GM19324 (cell line): Measurements from ENCODE around the gene SLC9B2.
A peak's percentile ranks its signal among the peaks of the same experiment; 100 is the strongest.

Experiments
- ATAC-seq: cut with Tn5 transposase; IDR thresholded peaks from one replicate; pipeline ENCODE4 v1.9.1; 2021; ENCODE audit warnings: mild to moderate bottlenecking, moderate library complexity; ENCODE audit not compliant: unreplicated experiment, low FRiP score

SLC9B2 gene

DNA sequence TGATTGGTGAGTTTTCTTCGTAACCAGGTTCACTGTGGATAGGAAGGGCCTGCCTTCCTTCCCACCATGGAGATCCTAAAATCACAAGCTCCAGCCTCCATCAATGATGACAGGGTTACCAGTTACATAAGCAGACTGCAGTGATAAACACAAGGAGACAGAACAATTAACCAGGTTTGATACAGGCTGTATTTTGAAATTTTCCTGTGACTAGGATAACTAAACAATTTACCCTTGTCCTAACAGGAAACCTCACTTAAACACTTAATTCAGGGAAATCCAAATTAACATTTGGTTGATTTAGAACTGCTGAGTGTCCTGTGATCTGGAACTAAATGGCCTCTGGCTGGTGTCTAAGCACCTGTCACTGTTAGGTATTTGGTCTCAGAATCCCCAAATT is 3.1 kb upstream of the SLC9B2 start:
- no peak for ATAC-seq

DNA sequence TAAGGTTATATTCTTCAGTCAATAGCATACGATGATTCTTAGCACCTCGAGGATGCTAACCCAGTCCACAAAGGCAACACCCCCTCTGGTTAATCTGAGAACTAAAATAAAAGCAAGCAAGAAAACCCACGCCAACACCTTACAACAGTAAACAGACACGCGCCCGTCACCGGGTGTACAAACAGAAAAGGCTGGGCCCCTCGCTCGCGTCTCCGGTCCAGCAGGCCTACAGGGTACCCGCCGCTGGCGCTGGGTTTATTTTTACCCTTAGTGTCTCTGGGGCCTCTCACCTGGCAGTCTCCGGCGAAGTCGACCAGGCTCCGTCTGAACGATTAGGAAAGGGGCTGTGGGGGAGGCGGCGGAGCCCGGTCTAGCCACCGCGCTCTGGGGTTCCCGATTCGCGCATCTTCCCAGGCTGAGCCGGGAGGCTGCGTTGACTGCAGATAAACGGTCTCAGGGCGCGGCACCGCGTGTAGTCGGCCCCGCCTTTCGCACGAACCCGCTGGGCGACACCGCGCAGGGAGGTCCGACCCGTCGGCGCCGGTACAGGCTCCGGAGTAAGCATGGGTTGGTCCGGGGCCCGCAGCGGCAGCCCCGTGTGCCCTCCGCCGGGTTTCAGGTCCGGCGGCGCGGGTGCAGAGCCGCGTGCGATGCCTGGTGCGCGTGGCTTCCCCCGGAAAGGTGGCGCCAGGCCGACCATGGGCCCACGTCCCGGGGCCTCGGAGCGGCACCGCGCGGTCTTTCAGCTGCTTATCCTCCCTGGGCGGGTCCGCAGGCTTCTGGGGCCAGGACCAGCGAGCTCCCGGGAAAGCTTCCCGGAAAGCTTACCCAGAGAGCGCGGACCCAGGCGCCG is 441 bp downstream of the SLC9B2 start:
- ATAC-seq = peak; percentile 74

DNA sequence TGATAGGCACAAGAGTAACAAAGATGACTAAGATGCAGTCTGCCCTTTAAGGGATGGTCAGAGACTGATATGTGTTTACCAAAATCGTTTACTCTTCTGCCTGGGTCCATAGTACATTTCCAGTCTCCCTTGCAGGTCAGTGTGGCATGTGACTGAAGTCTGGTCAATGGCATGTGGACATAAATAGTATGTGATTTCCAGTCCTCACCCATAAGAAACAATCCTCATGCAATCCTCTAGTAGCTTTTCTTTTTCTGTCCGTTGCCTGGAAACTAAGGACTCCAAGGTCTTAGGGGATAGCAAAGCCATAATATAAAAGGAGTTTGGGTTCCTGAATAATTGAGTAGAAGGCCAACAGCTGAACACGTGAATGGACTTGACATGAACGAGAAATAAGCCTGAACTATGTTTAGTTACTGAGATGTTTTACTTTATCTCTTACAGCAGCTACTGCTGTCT is 1.1 kb downstream of the SLC9B2 start:
- ATAC-seq = no peak

- peak; percentile 32 for ATAC-seq
Observed at GRCh38 chr4:103074744-103075434, 1.7 kb downstream of the SLC9B2 start.

- ATAC-seq = no peak
Observed at GRCh38 chr4:103073792-103074438, 2.6 kb downstream of the SLC9B2 start.

- no peak for ATAC-seq
Observed at GRCh38 chr4:103067841-103068547, 8.6 kb downstream of the SLC9B2 start.

- no peak for ATAC-seq
Observed at GRCh38 chr4:103060453-103061148, 16.0 kb downstream of the SLC9B2 start.

DNA sequence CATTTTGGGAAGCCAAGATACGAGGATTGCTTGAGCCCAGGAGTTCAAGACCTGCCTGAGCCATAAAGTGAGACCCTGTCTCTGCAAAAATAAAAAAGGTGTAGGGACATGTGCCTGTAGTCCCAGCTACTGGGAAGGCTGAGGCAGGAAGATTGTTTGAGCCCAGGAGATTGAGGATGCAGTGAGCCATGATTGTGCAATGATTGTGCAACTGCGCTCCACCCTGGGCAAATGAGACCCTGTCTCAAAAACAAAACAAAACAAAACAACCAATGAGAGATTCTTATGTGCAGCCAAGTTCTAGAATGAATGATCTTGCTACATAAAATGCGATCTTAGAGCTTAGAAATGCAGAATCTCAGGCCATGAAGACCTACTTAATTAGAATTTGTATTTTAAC is 22.5 kb downstream of the SLC9B2 start:
- ATAC-seq = no peak

DNA sequence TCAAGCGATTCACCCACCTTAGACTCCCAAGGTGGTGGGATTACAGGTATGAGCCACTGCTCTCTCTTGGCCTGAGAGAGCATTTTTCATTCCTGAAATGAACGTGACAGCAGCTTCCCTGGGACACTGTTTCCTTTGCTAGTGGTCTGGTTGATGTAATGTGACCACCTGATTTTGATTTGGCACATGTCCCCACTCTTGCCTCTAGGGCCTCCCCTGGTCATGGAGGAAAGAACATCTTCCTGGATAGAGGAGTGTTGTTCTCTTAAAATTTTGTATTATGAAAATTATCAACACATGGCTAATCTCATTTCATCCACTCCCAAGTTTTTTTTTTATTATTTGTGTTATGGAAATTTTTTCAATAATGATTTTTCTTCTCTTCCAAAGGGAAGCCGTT is 23.8 kb downstream of the SLC9B2 start:
- ATAC-seq = no peak

DNA sequence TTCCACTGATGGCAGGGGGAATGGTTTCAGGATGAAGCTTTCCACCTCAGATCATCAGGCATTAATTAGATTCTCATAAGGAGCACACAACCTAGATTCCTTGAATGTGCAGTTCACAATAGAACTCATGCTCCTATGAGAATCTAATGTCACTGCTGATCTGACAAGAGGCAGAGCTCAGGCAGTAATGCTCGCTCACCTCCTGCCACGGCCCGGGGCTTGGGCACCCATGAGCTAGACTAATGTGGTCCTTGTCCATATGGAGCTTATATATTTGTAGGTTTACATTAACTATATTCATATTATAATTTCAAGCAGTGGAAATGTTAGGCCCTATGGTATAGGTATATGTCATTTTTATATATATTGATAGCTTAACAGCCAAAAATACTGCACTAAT is 24.4 kb downstream of the SLC9B2 start:
- ATAC-seq = no peak

GRCh38 chr4:103050736-103051436 is 25.7 kb downstream of the SLC9B2 start:
- ATAC-seq = no peak

GRCh38 chr4:103046416-103047290 is 29.9 kb downstream of the SLC9B2 start:
- ATAC-seq = peak; percentile 88

- no peak for ATAC-seq
Observed at GRCh38 chr4:103044183-103044582, 32.4 kb downstream of the SLC9B2 start.

DNA sequence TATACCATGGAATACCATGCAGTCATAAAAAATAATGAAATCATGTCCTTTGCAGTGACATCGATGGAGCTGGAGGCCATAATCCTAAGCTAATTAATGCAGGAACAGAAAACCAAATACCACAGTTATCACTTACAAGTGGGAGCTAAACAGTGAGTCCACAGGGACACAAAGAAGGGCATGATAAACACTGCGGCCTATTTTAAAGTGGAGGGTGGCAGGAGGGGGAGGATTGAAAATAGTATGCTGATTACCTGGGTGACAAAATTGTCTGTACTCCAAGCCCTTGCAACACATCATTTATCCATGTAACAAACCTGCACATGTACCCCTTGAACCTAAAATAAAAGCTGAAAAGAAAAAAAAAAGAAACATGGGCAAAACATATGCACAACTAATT is 40.4 kb downstream of the SLC9B2 start:
- no peak for ATAC-seq

DNA sequence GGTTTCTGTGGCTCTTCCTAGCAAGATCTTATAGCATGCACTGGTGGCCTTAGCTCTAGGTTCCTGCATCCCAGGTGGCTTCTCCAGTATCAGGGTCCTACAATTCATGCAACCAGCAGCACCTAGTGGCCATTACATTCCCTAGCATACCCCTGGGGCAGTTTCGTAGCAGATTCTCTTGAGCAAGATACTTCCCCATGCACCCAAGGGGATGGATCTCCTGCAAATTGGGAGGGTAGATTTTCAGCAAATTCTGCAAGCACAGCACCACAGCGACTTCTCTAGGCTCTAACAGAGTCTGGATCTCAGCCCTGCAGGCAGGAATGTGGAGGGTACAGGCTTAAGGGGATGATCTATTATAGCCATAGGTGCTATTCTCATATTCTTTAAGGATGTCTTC is 44.0 kb downstream of the SLC9B2 start:
- ATAC-seq = no peak

GRCh38 chr4:103030791-103031190 is 45.8 kb downstream of the SLC9B2 start:
- ATAC-seq = no peak

- ATAC-seq = no peak
Observed at GRCh38 chr4:103029300-103029699, 47.3 kb downstream of the SLC9B2 start.

DNA sequence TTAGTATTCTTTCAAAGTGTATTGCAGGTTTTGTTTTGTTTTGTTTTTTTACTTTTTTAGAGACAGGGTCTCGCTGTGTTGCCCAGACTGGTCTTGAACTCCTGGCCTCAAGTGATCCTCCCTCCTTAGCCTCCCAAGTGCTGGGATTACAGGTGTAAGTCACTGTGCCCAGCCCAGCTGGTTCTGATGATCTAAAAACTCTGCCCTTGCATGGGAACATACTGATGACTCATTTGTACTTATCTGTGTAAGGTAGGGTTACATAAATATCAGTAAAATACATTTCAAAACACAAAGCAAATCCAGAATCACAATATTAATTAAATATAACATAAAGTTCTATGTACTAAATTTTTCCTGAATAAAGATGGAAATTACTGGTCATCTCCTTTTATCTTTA is 49.7 kb downstream of the SLC9B2 start:
- no peak for ATAC-seq

DNA sequence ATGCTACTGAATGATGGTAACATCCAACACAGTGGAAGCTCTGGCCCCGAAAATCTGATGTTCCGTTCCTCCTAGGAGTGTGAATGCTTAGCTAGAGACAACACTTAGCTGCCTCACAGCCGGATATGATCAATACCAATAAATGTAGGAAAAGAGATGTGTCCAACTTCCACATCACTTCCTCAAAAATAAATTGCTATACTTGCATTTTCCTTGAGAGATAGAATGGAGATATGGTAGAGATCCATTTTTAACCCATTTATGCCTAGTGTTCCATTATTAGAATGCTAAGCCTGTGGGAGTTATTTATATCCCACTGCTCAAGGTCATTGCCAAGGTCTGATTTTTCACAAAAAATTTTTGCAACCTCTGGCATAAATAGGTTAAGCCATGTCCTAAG is 51.6 kb downstream of the SLC9B2 start:
- no peak for ATAC-seq
